ENCODE data around the gene FBXL17.

DNA sequence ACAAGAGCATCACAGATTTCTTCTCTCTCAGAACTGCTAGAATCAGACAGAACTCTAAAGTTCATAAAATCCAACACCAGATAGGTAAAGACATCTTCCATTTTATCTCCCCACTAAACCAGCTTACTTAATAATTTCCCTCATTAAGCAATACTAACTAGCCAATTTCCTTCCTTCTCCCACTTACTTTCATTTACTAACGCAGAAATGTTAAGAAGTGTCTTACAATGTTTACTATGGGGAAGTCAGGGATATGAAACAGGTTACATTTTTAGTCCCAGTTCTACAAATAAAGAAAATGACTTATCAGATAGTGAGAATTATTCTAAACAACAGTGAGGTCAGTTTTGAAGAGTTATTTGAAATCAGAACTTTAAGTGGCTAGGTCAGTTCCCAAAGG is 236.5 kb downstream of the FBXL17 start:
- TF ChIP-seq, protein P1, sequence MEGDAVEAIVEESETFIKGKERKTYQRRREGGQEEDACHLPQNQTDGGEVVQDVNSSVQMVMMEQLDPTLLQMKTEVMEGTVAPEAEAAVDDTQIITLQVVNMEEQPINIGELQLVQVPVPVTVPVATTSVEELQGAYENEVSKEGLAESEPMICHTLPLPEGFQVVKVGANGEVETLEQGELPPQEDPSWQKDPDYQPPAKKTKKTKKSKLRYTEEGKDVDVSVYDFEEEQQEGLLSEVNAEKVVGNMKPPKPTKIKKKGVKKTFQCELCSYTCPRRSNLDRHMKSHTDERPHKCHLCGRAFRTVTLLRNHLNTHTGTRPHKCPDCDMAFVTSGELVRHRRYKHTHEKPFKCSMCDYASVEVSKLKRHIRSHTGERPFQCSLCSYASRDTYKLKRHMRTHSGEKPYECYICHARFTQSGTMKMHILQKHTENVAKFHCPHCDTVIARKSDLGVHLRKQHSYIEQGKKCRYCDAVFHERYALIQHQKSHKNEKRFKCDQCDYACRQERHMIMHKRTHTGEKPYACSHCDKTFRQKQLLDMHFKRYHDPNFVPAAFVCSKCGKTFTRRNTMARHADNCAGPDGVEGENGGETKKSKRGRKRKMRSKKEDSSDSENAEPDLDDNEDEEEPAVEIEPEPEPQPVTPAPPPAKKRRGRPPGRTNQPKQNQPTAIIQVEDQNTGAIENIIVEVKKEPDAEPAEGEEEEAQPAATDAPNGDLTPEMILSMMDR (IDR thresholded peaks at IDR 0.05) = no peak
- TF ChIP-seq POLR2AphosphoS5 (IDR thresholded peaks at IDR 0.05) = no peak
- no peak for TF ChIP-seq POLR2A (IDR thresholded peaks at IDR 0.05)

All from breast epithelium (tissue), 3 donors.